ENCODE measurements around the gene ERBB4.

Gene ERBB4

DNA sequence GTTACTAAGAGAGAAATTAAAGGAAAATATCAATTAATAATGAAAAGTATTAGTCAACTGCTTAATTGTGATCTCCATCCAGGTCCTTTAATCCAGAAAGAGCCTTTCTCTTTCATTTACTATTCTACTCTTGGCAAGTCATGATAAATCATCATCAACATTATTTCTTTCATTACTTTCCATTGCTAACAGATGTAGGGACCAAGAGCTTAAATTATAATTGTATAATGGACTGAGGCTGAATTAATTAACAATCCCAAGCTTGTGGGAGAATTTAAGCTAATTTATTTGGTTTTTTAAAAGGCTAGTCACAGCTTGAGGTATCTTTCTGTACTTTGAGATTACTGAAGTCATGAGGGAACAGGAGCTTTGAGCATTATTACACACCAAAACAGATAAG is 223.9 kb downstream of the ERBB4 start:
- DNase-seq (ENCODE audit: low read depth, low spot score): no peak

DNA sequence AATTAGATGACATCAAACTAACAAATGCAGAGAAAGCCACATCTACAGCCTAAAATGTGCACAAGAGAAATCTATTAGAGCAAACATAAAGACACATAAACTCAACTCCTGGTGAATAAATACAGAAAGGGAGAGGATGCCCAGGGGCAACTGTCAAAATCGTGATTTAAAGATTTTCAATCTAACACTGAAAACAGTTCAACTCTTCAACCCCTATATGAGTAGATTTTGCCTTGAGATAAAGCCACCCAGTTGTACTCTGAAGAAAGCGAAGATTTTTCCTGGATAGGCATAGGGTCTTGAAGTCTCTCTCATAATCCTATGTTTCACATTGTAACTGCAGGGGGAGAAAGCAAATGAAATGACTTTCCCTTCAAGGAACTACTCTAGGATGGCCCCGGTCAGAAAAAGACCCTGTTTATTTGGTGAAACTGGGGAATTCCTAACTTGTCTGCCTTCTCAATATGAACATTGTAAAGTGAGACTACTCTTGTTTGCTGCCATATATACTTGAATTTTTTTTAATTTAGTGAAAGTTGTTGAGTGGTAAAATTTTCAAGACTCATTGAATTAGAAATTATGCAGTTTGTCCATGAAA is 226.7 kb downstream of the ERBB4 start:
- Histone ChIP-seq H3K27ac (ENCODE audit: low read length) (no peak overlapping the region), H3K27me3 (ENCODE audit: control insufficient read depth, insufficient read depth, low read length) (no peaks in the 10 kb centered on the region), H3K36me3 (ENCODE audit: control insufficient read depth, insufficient read depth, low read length) (no peaks in the 10 kb centered on the region), H3K4me1 (ENCODE audit: control insufficient read depth, insufficient read depth, low read length) (no peaks in the 10 kb centered on the region), H3K4me3 (ENCODE audit: low read length) (no peak overlapping the region), H3K9me3 (ENCODE audit: control insufficient read depth, insufficient read depth, low read length) (no peaks in the 10 kb centered on the region)
- no CpG with 5 or more reads among the region's 3 CpGs for WGBS (ENCODE audit: insufficient coverage, insufficient read length)
- DNase-seq (ENCODE audit: low read depth, low spot score): no peak

More for the DNA sequence above, 223.9 kb downstream of the ERBB4 start:
- H3K36me3 ChIP-seq (ENCODE audit: control insufficient read depth, insufficient read depth, low read length): no peaks in the 10 kb centered on the region
- H3K27ac ChIP-seq (ENCODE audit: low read length): no peak overlapping the region
- H3K4me3 ChIP-seq (ENCODE audit: low read length): no peak overlapping the region
- H3K9me3 ChIP-seq (ENCODE audit: control insufficient read depth, insufficient read depth, low read length): no peaks in the 10 kb centered on the region
- no peaks in the 10 kb centered on the region for H3K27me3 ChIP-seq (ENCODE audit: control insufficient read depth, insufficient read depth, low read length)
- H3K4me1 ChIP-seq (ENCODE audit: control insufficient read depth, insufficient read depth, low read length): no peaks in the 10 kb centered on the region

DNA sequence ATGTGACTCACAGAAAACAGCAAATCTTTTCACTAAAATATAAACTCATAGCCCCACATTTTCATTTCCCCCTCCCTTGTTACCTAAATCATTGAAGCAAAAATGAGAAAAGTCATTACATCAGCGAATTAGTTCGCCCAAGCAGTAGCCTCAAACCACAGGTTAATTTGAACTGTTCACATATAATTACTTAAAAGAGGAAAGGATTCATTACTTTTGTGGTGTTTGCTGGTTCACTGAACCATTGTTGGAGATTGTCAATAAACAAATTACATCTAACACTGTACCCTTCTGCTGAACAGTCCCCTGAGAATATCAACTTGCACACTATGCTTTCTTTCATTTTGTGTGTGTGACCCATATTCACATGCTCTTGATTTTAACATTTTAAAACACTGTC is 238.7 kb downstream of the ERBB4 start:
- no peaks in the 10 kb centered on the region for H3K9me3 ChIP-seq (ENCODE audit: control insufficient read depth, insufficient read depth, low read length)
- H3K36me3 ChIP-seq (ENCODE audit: control insufficient read depth, insufficient read depth, low read length): no peaks in the 10 kb centered on the region
- WGBS (ENCODE audit: insufficient coverage, insufficient read length): no CpG with 5 or more reads among the region's 2 CpGs
- H3K4me1 ChIP-seq (ENCODE audit: control insufficient read depth, insufficient read depth, low read length): no peaks in the 10 kb centered on the region
- no peak for DNase-seq (ENCODE audit: low read depth, low spot score)
- no peak overlapping the region for H3K27ac ChIP-seq (ENCODE audit: low read length)
- H3K4me3 ChIP-seq (ENCODE audit: low read length): no peak overlapping the region
- no peaks in the 10 kb centered on the region for H3K27me3 ChIP-seq (ENCODE audit: control insufficient read depth, insufficient read depth, low read length)

DNA sequence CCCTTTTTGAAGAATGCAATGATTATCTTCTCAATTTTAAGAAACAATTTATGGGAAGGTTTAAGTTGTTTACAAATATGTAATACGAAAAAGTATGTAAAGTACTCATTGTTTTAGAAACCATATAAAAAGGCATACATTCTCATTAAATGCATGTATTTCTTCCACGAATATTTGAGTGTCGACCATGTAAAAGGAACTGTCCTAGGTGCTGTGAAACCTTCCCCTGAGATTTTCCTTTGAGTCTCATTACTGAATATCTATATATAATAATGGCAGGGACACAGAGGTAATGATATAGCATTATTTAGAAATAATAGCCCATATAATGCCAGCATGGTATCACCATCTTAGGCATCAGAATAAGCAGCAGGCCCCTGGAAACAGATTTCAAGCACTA is 239.3 kb downstream of the ERBB4 start:
- no peak overlapping the region for H3K4me3 ChIP-seq (ENCODE audit: low read length)
- no CpG with 5 or more reads among the region's 3 CpGs for WGBS (ENCODE audit: insufficient coverage, insufficient read length)
- H3K4me1 ChIP-seq (ENCODE audit: control insufficient read depth, insufficient read depth, low read length): no peaks in the 10 kb centered on the region
- no peak for DNase-seq (ENCODE audit: low read depth, low spot score)
- no peaks in the 10 kb centered on the region for H3K27me3 ChIP-seq (ENCODE audit: control insufficient read depth, insufficient read depth, low read length)
- H3K36me3 ChIP-seq (ENCODE audit: control insufficient read depth, insufficient read depth, low read length): no peaks in the 10 kb centered on the region
- H3K27ac ChIP-seq (ENCODE audit: low read length): no peak overlapping the region
- no peaks in the 10 kb centered on the region for H3K9me3 ChIP-seq (ENCODE audit: control insufficient read depth, insufficient read depth, low read length)

DNA sequence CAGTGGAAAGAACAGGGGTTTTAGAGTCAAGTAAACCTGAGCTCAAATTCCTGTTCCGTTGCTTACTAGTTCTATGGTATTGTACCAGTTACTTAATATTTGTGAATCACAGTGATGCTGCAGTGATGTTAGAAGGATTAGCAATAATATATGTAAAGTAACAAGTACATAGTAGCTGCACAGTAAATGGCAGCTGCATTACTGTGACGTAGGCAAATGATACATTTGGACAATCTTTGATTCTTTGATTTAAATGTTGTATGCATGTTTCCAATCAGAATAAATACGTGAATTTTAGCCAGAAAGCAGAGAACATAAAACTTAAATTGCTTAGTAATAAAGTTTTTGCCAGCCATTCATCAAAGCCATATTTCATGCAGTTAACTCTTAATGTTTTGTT is 243.0 kb downstream of the ERBB4 start:
- H3K36me3 ChIP-seq (ENCODE audit: control insufficient read depth, insufficient read depth, low read length): no peaks in the 10 kb centered on the region
- H3K27ac ChIP-seq (ENCODE audit: low read length): no peak overlapping the region
- no peaks in the 10 kb centered on the region for H3K4me1 ChIP-seq (ENCODE audit: control insufficient read depth, insufficient read depth, low read length)
- no peak for DNase-seq (ENCODE audit: low read depth, low spot score)
- H3K4me3 ChIP-seq (ENCODE audit: low read length): no peak overlapping the region
- no CpG with 5 or more reads among the region's 3 CpGs for WGBS (ENCODE audit: insufficient coverage, insufficient read length)
- H3K27me3 ChIP-seq (ENCODE audit: control insufficient read depth, insufficient read depth, low read length): no peaks in the 10 kb centered on the region
- no peaks in the 10 kb centered on the region for H3K9me3 ChIP-seq (ENCODE audit: control insufficient read depth, insufficient read depth, low read length)

DNA sequence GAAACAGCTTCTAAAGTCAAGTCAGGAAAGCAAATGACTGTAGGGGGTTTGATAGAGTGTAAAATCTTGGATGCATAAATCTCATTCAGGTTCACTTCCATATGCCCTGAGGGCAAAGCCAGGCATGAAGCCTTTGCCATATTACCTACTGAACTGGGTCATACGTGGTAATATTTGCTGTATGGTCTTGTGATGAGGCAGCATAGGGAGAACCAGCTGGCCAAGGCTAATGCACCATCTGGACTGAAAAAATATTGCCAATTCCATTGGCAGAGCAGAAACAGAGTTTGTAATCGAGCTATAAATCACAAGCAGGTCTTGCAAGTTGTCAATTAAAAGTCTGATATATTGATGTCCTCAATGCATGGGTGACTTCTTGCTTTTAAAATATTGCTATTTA is 243.8 kb downstream of the ERBB4 start:
- no peak for DNase-seq (ENCODE audit: low read depth, low spot score)
- H3K4me1 ChIP-seq (ENCODE audit: control insufficient read depth, insufficient read depth, low read length): no peaks in the 10 kb centered on the region
- H3K27me3 ChIP-seq (ENCODE audit: control insufficient read depth, insufficient read depth, low read length): no peaks in the 10 kb centered on the region
- no peaks in the 10 kb centered on the region for H3K9me3 ChIP-seq (ENCODE audit: control insufficient read depth, insufficient read depth, low read length)
- H3K27ac ChIP-seq (ENCODE audit: low read length): no peak overlapping the region
- no peak overlapping the region for H3K4me3 ChIP-seq (ENCODE audit: low read length)
- WGBS (ENCODE audit: insufficient coverage, insufficient read length): no CpG with 5 or more reads among the region's 2 CpGs
- no peaks in the 10 kb centered on the region for H3K36me3 ChIP-seq (ENCODE audit: control insufficient read depth, insufficient read depth, low read length)

DNA sequence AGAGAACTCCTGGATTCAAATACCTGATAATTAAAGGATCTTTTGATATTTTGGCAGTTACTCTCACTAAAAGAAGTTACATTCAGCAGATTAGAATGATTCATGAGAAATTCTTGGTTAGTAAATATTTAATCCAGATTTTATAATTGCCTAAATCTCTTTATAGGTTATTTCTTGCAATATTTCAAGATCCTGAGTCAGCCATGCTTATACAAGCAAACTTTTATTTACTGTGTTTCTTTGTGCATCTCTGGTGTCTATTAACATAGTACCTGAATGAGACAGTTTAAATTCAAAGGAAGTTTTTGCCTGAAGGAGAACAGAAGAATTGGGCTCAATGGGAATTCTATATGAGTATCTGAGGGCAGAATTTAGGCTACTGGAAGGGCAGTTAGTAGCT is 249.3 kb downstream of the ERBB4 start:
- H3K36me3 ChIP-seq (ENCODE audit: control insufficient read depth, insufficient read depth, low read length): no peaks in the 10 kb centered on the region
- H3K9me3 ChIP-seq (ENCODE audit: control insufficient read depth, insufficient read depth, low read length): no peaks in the 10 kb centered on the region
- H3K27ac ChIP-seq (ENCODE audit: low read length): no peak overlapping the region
- no peaks in the 10 kb centered on the region; the same call in 1 of the 2 replicates for H3K4me1 ChIP-seq (ENCODE audit: control insufficient read depth, insufficient read depth, low read length)
- no peak overlapping the region for H3K4me3 ChIP-seq (ENCODE audit: low read length)
- no peak for DNase-seq (ENCODE audit: low read depth, low spot score)
- no peaks in the 10 kb centered on the region for H3K27me3 ChIP-seq (ENCODE audit: control insufficient read depth, insufficient read depth, low read length)

DNA sequence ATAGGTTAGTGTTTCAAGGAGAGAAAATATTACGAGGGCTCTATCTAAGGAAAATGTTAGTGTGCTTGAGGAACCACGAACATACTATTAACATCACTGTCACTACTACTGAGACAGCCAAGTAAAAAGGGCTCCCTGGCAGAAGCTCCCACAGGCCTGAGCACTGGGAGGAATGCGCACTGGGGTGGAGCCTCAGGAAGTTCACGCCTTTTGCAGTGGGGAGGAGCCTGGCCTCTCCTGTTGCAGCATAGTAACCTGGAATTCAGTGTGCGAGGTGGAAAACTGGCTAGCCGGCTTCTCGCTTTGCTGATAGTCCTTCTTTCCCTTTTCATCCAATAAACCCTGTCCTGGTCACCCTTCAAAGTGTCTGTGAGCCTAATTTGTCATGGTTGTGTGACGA is 250.3 kb downstream of the ERBB4 start:
- Histone ChIP-seq H3K4me3 (ENCODE audit: low read length) (no peak overlapping the region), H3K4me1 (ENCODE audit: control insufficient read depth, insufficient read depth, low read length) (no peaks in the 10 kb centered on the region; the same call in 1 of the 2 replicates), H3K27me3 (ENCODE audit: control insufficient read depth, insufficient read depth, low read length) (no peaks in the 10 kb centered on the region), H3K36me3 (ENCODE audit: control insufficient read depth, insufficient read depth, low read length) (no peaks in the 10 kb centered on the region), H3K9me3 (ENCODE audit: control insufficient read depth, insufficient read depth, low read length) (no peaks in the 10 kb centered on the region), H3K27ac (ENCODE audit: low read length) (no peak overlapping the region)
- WGBS (ENCODE audit: insufficient coverage, insufficient read length): no CpG with 5 or more reads among the region's 8 CpGs
- no peak for DNase-seq (ENCODE audit: low read depth, low spot score)

DNA sequence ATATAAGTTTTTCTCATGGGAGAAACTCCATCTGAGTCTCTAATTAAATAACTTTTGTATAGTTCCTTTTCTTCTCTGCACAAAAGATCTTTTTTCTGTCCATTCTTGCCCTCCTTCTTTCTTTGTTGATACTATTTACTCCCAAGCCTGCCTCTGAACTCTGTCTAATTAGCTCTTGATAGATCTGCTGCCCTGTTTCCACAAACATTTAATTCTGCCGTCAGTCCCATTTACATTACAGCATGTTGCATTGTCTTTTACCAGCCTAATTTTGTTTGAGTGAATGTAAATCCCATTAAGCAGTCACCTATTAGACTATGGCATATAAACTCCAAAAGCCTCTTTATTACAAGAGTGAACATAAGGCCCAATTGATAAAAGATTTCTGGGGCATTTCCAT is 254.4 kb downstream of the ERBB4 start:
- no peaks in the 10 kb centered on the region for H3K36me3 ChIP-seq (ENCODE audit: control insufficient read depth, insufficient read depth, low read length)
- H3K4me3 ChIP-seq (ENCODE audit: low read length): no peak overlapping the region
- H3K27me3 ChIP-seq (ENCODE audit: control insufficient read depth, insufficient read depth, low read length): no peaks in the 10 kb centered on the region
- no CpG with 5 or more reads among the region's 1 CpG for WGBS (ENCODE audit: insufficient coverage, insufficient read length)
- no peaks in the 10 kb centered on the region; the same call in 1 of the 2 replicates for H3K4me1 ChIP-seq (ENCODE audit: control insufficient read depth, insufficient read depth, low read length)
- no peaks in the 10 kb centered on the region for H3K9me3 ChIP-seq (ENCODE audit: control insufficient read depth, insufficient read depth, low read length)
- H3K27ac ChIP-seq (ENCODE audit: low read length): no peak overlapping the region
- DNase-seq (ENCODE audit: low read depth, low spot score): no peak

DNA sequence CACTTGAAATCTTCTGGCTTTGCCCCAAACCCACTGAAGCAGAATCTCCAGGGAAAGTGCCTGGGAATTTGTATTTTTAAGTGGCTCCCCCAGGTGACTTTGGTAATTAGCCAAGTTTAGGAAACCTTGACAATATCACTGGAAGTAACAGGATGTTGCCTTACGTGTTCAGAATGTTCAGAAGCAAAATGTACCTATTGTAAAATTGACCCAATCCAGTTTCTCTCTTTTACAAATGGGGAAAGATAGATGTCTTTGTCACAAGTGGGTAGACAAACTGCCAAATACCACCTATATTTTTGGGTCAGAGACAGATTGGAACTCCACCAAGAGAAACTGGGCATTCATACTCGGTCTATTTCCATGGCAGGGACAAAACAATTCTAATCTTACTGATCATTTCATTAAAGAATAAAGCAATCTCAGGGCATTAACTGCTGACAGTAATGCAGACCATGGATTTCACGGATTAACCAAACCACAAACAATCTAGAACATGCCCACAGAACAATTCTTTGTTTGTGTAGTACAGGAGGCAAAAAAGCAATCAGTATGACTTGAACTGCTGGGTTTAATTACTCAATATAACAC is 255.8 kb downstream of the ERBB4 start:
- Histone ChIP-seq H3K9me3 (ENCODE audit: control insufficient read depth, insufficient read depth, low read length) (no peaks in the 10 kb centered on the region), H3K36me3 (ENCODE audit: control insufficient read depth, insufficient read depth, low read length) (no peaks in the 10 kb centered on the region), H3K4me3 (ENCODE audit: low read length) (no peak overlapping the region), H3K4me1 (ENCODE audit: control insufficient read depth, insufficient read depth, low read length) (no peaks in the 10 kb centered on the region), H3K27me3 (ENCODE audit: control insufficient read depth, insufficient read depth, low read length) (no peaks in the 10 kb centered on the region), H3K27ac (ENCODE audit: low read length) (no peak overlapping the region)
- no peak for DNase-seq (ENCODE audit: low read depth, low spot score)
- WGBS (ENCODE audit: insufficient coverage, insufficient read length): no CpG with 5 or more reads among the region's 3 CpGs

DNA sequence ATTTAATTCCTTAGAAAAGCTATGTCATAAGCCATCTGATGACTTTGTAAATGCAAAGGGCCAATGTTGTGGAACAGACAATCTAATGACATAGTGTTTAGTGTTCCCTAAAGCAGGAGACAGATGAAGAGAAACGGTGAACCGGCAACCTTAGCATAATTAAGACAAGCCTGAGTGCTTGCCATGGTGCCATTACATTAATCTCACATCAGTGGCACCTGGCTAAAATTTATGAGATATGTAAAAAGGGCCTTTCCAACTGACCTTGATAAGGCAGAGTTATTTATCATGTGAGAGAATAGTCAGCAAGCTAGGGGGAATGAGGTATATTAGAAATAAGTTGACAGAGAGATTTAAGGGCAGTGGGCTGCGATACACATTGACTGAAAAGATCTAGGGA is 261.8 kb downstream of the ERBB4 start:
- Histone ChIP-seq H3K4me1 (ENCODE audit: control insufficient read depth, insufficient read depth, low read length) (no peaks in the 10 kb centered on the region), H3K4me3 (ENCODE audit: low read length) (no peak overlapping the region), H3K27ac (ENCODE audit: low read length) (no peak overlapping the region), H3K36me3 (ENCODE audit: control insufficient read depth, insufficient read depth, low read length) (no peaks in the 10 kb centered on the region), H3K27me3 (ENCODE audit: control insufficient read depth, insufficient read depth, low read length) (no peaks in the 10 kb centered on the region), H3K9me3 (ENCODE audit: control insufficient read depth, insufficient read depth, low read length) (no peaks in the 10 kb centered on the region)
- no CpG with 5 or more reads among the region's 3 CpGs for WGBS (ENCODE audit: insufficient coverage, insufficient read length)
- no peak for DNase-seq (ENCODE audit: low read depth, low spot score)
